Measurements from ENCODE around the gene DIPK1C. TPM values are rescaled to one million over a fixed set of nuclear protein-coding genes. Genes with fewer than 3 reads are reported as not detected.

Gene DIPK1C
- total RNA-seq, 1 experiment from 2014 or later: not detected

GRCh38 chr18:74430806-74431571, 26.1 kb downstream of the DIPK1C start:
- H3K36me3 Mint-ChIP-seq: no peaks in the 10 kb centered on the region

GRCh38 chr18:74430231-74430630, 26.9 kb downstream of the DIPK1C start:
- no peaks in the 10 kb centered on the region; the same call in 1 of the 2 replicates for H3K27me3 Mint-ChIP-seq (ENCODE audit: low read depth)
- DNase-seq (ENCODE audit: low spot score) (no peak), ATAC-seq (no peak; the same call in 1 of the 2 replicates)
- H3K9me3 Mint-ChIP-seq: peaks cover 18% of the 10 kb centered on the region
- H3K4me1 Mint-ChIP-seq: peaks cover 10% of the 10 kb centered on the region; the same call in 1 of the 2 replicates
- CTCF ChIA-PET: interaction anchor here (1.1 to 1.5 kb wide), 2 partner anchors 30 to 232 kb away, joined by 3 to 4 read pairs; no protein-coding TSS in a partner anchor
- no peak for TF ChIP-seq MAX (CRISPR knock-in tag; IDR thresholded peaks at IDR 0.05)
- TF ChIP-seq KAT7 (CRISPR knock-in tag; IDR thresholded peaks at IDR 0.05; ENCODE audit: borderline replicate concordance): no peak
- TF ChIP-seq TP53 (CRISPR knock-in tag; IDR thresholded peaks at IDR 0.05): no peak
- no peak for TF ChIP-seq ZBTB43 (CRISPR knock-in tag; IDR thresholded peaks at IDR 0.05)
- no peak for TF ChIP-seq ZNF219 (CRISPR knock-in tag; IDR thresholded peaks at IDR 0.05; ENCODE audit: borderline replicate concordance)
- TF ChIP-seq NR3C1 (CRISPR knock-in tag; conservative IDR thresholded peaks at IDR 0.05; ENCODE audit: low read depth): no peak
- no peak for TF ChIP-seq OVOL2 (CRISPR knock-in tag; IDR thresholded peaks at IDR 0.05; ENCODE audit: borderline replicate concordance)
- TF ChIP-seq E2F4 (CRISPR knock-in tag; IDR thresholded peaks at IDR 0.05; ENCODE audit: borderline replicate concordance, low read depth): no peak
- POLR2A ChIA-PET: no interaction called here
- no peak overlapping the region for H3K27ac Mint-ChIP-seq
- H3K4me3 Mint-ChIP-seq: no peak overlapping the region
- no peaks in the 10 kb centered on the region for H3K36me3 Mint-ChIP-seq

More at GRCh38 chr18:74430806-74431571, 26.1 kb downstream of the DIPK1C start:
- peaks cover 18% of the 10 kb centered on the region for H3K9me3 Mint-ChIP-seq
- DNase-seq (ENCODE audit: low spot score): no peak
- ATAC-seq: no peak
- ChIA-PET CTCF (interaction anchor here (0.9 to 1.1 kb wide), 2 partner anchors 78 to 233 kb away, joined by 3 read pairs; no protein-coding TSS in a partner anchor), POLR2A (no interaction called here)
- H3K27me3 Mint-ChIP-seq (ENCODE audit: low read depth): no peaks in the 10 kb centered on the region; the same call in 1 of the 2 replicates
- peaks cover 14% of the 10 kb centered on the region for H3K4me1 Mint-ChIP-seq
- H3K27ac Mint-ChIP-seq: no peak overlapping the region
- H3K4me3 Mint-ChIP-seq: no peak overlapping the region
- TF ChIP-seq JUN (CRISPR knock-in tag; IDR thresholded peaks at IDR 0.05) (no peak), PRDM15 (CRISPR knock-in tag; IDR thresholded peaks at IDR 0.05) (no peak), NR2C2 (CRISPR knock-in tag; IDR thresholded peaks at IDR 0.05) (no peak), IRF2 (CRISPR knock-in tag; IDR thresholded peaks at IDR 0.05; ENCODE audit: borderline replicate concordance, low read depth) (no peak), ESRRA (CRISPR knock-in tag; IDR thresholded peaks at IDR 0.05; ENCODE audit: borderline replicate concordance) (no peak), FOXJ3 (CRISPR knock-in tag; IDR thresholded peaks at IDR 0.05; ENCODE audit: borderline replicate concordance) (no peak), CDX4 (CRISPR knock-in tag; IDR thresholded peaks at IDR 0.05; ENCODE audit: borderline replicate concordance) (no peak), GABPB1 (CRISPR knock-in tag; IDR thresholded peaks at IDR 0.05) (no peak)
